ENCODE results near the gene SDS. TPM values are rescaled to one million over a fixed set of nuclear protein-coding genes. Genes with fewer than 3 reads are reported as not detected.

The SDS gene
- total RNA-seq, 1 experiment from 2014 or later: not detected

DNA sequence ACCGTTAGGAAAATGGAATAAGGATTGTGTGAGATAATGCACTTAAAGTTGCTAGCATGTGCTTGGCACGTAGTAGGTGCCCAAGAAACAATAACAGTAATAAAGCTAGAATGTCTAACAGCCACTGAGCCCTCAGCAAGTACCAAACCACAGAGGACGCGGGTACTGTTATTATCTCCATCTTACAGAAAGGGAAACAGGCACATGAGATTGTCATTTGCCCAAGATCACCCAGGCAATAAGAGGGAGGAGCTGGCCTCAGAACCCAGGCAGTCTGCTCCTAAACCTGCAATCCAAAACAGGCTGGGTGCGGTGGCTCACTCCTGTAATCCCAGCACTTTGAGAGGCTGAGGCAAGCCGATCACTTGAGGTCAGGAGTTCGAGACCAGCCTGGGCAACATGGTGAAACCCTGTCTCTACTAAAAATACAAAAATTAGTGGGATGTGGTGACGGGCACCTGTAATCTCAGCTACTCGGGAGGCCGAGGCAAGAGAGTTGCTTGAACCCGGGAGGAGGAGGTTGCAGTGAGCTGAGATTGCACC is 5.1 kb upstream of the SDS start:
- Histone ChIP-seq H3K23me2 (ENCODE audit: insufficient read length, low read depth, low read length, poor library complexity, severe bottlenecking) (no peaks in the 10 kb centered on the region), H3K4me1 (ENCODE audit: insufficient read depth, low read length) (no peaks in the 10 kb centered on the region), H3T11ph (ENCODE audit: low read length) (no peak overlapping the region), H2AFZ (ENCODE audit: low read length) (no peak overlapping the region), H3K27me3 (ENCODE audit: insufficient read depth, low read length) (no peaks in the 10 kb centered on the region), H3K4me2 (ENCODE audit: insufficient read depth, insufficient read length, low read length) (no peak overlapping the region), H4K8ac (replicated peaks; ENCODE audit: insufficient read length, low read depth, low read length) (no peak overlapping the region), H3K79me1 (ENCODE audit: insufficient read depth, low read depth, low read length, poor library complexity, severe bottlenecking) (no peaks in the 10 kb centered on the region), H3K79me2 (ENCODE audit: insufficient read depth, low read length) (no peaks in the 10 kb centered on the region), H3K9me3 (ENCODE audit: control insufficient read depth, low read depth, low read length) (no peaks in the 10 kb centered on the region), H3K18ac (ENCODE audit: insufficient read length, low read depth, low read length) (no peak overlapping the region), H2BK15ac (ENCODE audit: low read depth, low read length) (no peak overlapping the region), H3K14ac (ENCODE audit: insufficient read depth, low read length) (no peak overlapping the region), H4K20me1 (ENCODE audit: control insufficient read depth, insufficient read depth, insufficient read length) (no peaks in the 10 kb centered on the region), H4K91ac (ENCODE audit: insufficient read length, low read depth, low read length) (no peak overlapping the region), H3K27ac (ENCODE audit: insufficient read length, low read depth, low read length) (no peak overlapping the region), H2BK120ac (ENCODE audit: low read depth, low read length, poor library complexity, severe bottlenecking) (no peak overlapping the region), H2BK5ac (ENCODE audit: insufficient read length, low read length) (no peak overlapping the region), H2BK12ac (ENCODE audit: insufficient read length, low read depth, low read length) (no peak overlapping the region), H4K5ac (ENCODE audit: insufficient read length, low read depth, low read length) (no peak overlapping the region), H2AK5ac (ENCODE audit: insufficient read length, low read length) (no peak overlapping the region), H3K23ac (ENCODE audit: insufficient read length, low read depth, low read length) (no peak overlapping the region), H3K4ac (ENCODE audit: low read depth, low read length) (no peak overlapping the region), H3K9ac (ENCODE audit: extremely low read depth, insufficient read length, low read length) (no peak overlapping the region), H2BK20ac (ENCODE audit: low read depth, low read length, poor library complexity, severe bottlenecking) (no peak overlapping the region), H3K56ac (ENCODE audit: insufficient read length, low read depth, low read length) (no peak overlapping the region)
- no CpG with 5 or more reads among the region's 11 CpGs for WGBS (ENCODE audit: extremely low coverage, insufficient read length, low lambda C conversion rate)
- peaks cover 20 to 28% of the 10 kb centered on the region in 2 experiments for H3K4me1 Mint-ChIP-seq
- H3K36me3 Mint-ChIP-seq (ENCODE audit: insufficient read depth in 1 of 3, low read depth in 3 of 3): no peaks in the 10 kb centered on the region
- H3K9me3 Mint-ChIP-seq: no peaks in the 10 kb centered on the region; a peak in 2 of 5 replicates
- TF ChIP-seq, protein P1, sequence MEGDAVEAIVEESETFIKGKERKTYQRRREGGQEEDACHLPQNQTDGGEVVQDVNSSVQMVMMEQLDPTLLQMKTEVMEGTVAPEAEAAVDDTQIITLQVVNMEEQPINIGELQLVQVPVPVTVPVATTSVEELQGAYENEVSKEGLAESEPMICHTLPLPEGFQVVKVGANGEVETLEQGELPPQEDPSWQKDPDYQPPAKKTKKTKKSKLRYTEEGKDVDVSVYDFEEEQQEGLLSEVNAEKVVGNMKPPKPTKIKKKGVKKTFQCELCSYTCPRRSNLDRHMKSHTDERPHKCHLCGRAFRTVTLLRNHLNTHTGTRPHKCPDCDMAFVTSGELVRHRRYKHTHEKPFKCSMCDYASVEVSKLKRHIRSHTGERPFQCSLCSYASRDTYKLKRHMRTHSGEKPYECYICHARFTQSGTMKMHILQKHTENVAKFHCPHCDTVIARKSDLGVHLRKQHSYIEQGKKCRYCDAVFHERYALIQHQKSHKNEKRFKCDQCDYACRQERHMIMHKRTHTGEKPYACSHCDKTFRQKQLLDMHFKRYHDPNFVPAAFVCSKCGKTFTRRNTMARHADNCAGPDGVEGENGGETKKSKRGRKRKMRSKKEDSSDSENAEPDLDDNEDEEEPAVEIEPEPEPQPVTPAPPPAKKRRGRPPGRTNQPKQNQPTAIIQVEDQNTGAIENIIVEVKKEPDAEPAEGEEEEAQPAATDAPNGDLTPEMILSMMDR (conservative IDR thresholded peaks at IDR 0.05): no peak
- no peak for DNase-seq
- no peak overlapping the region for H3K4me3 Mint-ChIP-seq
- peaks cover 4% of the 10 kb centered on the region for H3K27me3 Mint-ChIP-seq (ENCODE audit: low read depth)
- no peak overlapping the region for H3K27ac Mint-ChIP-seq
